A673 (cell line): Measurements from ENCODE around the gene SLC9A4. TPM values are rescaled to one million over a fixed set of nuclear protein-coding genes. Genes with fewer than 3 reads are reported as not detected.

Source experiments
- BruUV-seq: library from RNA; stranded (reverse); fragments of 400-500 nt; replicated peaks from 2 replicates; lab custom pipeline; 2021; lab: Mats Ljungman, UMichigan
- CTCF ChIA-PET: fragments of 300-600 bp; sonication (Branson Sonifier 250); formaldehyde crosslinking; loops from one replicate; lab custom pipeline; 2022; ENCODE audit warnings: antibody characterized with exemption; lab: Charles Lee
- POLR2A ChIA-PET: fragments of 300-600 bp; sonication (Branson Sonifier 250); formaldehyde crosslinking; loops from one replicate; lab custom pipeline; 2022; ENCODE audit warnings: antibody characterized with exemption; ENCODE audit not compliant: low non-redundant PET; lab: Charles Lee
- DNase-seq: peaks from one replicate; pipeline ENCODE4 v3.0.0-alpha.2; 2015; ENCODE audit warnings: low spot score
- H3K27ac ChIP-seq: fragments of 200-600 bp; sonication (generic); 2 replicates; pipeline ENCODE4 v1.5.1; 2016; ENCODE audit warnings: mixed run types, low read depth, mild to moderate bottlenecking, mixed read lengths, antibody characterized with exemption, low read length; ENCODE audit not compliant: poor library complexity, severe bottlenecking
- H3K27me3 ChIP-seq: fragments of 200-600 bp; sonication (generic); replicated peaks from 2 replicates; pipeline ENCODE4 v1.6.1; 2017; ENCODE audit warnings: mixed run types, low read depth, mild to moderate bottlenecking, mixed read lengths, antibody characterized with exemption, low read length; ENCODE audit not compliant: insufficient read depth, poor library complexity
- H3K36me3 ChIP-seq: fragments of 200-600 bp; sonication (generic); 2 replicates; pipeline ENCODE4 v1.6.1; 2016; ENCODE audit warnings: mixed run types, mild to moderate bottlenecking, mixed read lengths, antibody characterized with exemption, low read length; ENCODE audit not compliant: insufficient read depth, poor library complexity, severe bottlenecking
- H3K4me1 ChIP-seq: fragments of 200-600 bp; sonication (generic); 2 replicates; pipeline ENCODE4 v1.6.1; 2017; ENCODE audit warnings: mixed run types, mild to moderate bottlenecking, mixed read lengths, antibody characterized with exemption, low read length; ENCODE audit not compliant: insufficient read depth, poor library complexity, severe bottlenecking
- H3K4me3 ChIP-seq: fragments of 200-600 bp; sonication (generic); 2 replicates; pipeline ENCODE4 v1.5.1; 2016; ENCODE audit warnings: low read depth, mixed run types, mild to moderate bottlenecking, mixed read lengths, low read length; ENCODE audit not compliant: poor library complexity, severe bottlenecking
- H3K9me3 ChIP-seq: fragments of 200-600 bp; sonication (generic); 2 replicates; pipeline ENCODE4 v1.6.1; 2016; ENCODE audit warnings: mixed run types, low read depth, mild to moderate bottlenecking, mixed read lengths, antibody characterized with exemption, low read length; ENCODE audit not compliant: poor library complexity, severe bottlenecking
- EZH2 ChIP-seq: fragments of 200-600 bp; sonication (generic); IDR thresholded peaks from 2 replicates; pipeline ENCODE4 v1.6.1; 2017; ENCODE audit warnings: borderline replicate concordance, low read depth, mild to moderate bottlenecking, mixed read lengths, antibody characterized with exemption, low read length; ENCODE audit not compliant: poor library complexity, severe bottlenecking
- intact Hi-C: fragments of 100-400 bp; cut with micrococcal nuclease; formaldehyde crosslinking; loops from one replicate; pipeline ENCODE4 v1.10.0; 2022; ENCODE audit not compliant: unreplicated experiment
- total RNA-seq: library from RNA; stranded (reverse); gene quantifications from 2 replicates; pipeline ENCODE4 v1.2.3, GENCODE V29; 2021
- TF ChIP-seq, protein P1 (sequence below): fragments of 300-800, 200-600 bp; sonication (generic); conservative IDR thresholded peaks from 2 replicates; pipeline ENCODE4 v1.5.1; 2017; ENCODE audit warnings: low read depth, mild to moderate bottlenecking, antibody characterized with exemption, low read length, moderate library complexity, mixed read lengths

SLC9A4 gene
- total RNA-seq, 1 experiment from 2014 or later: 0.11 TPM

DNA sequence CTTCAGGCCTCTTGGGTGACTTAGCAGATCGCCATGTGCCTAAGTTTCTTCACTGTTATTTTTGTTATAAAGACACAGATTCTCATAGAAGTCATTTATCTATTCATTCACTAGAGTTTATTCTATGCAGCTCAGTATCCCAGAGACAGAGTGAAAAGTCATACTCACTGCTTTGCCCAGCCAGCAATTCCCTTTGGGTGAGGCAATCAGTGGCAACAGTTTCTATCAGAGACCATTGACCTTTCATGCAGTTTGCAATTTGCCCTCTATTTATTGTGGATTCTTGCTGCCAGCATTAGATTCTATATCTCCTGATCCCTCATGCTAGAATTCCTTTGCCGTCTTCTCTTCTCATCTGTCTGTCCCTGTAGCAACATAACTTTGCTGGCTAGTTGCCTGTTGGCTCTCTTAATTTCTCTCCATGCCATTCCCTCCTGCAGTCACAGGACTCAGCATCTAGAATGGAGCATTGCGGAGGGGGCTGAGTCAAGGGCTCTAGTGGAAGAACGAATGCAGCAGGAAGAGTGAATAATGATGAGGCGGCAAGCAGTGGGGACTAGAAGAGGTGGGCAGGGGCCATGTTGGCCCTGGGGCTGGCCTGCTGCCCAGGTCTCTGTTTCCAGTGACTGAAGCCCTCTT lies 12.2 kb downstream of the SLC9A4 start:
- no peaks in the 10 kb centered on the region for H3K4me1 ChIP-seq
- H3K27me3 ChIP-seq: no peaks in the 10 kb centered on the region
- H3K9me3 ChIP-seq: no peaks in the 10 kb centered on the region
- H3K4me3 ChIP-seq: no peak overlapping the region
- no TSS peak for BruUV-seq
- ChIA-PET CTCF (no interaction called here), POLR2A (no interaction called here)
- no peak overlapping the region for H3K27ac ChIP-seq
- no peaks in the 10 kb centered on the region for H3K36me3 ChIP-seq
- DNase-seq: no peak
- intact Hi-C loops: no loop called here
- TF ChIP-seq, protein P1, sequence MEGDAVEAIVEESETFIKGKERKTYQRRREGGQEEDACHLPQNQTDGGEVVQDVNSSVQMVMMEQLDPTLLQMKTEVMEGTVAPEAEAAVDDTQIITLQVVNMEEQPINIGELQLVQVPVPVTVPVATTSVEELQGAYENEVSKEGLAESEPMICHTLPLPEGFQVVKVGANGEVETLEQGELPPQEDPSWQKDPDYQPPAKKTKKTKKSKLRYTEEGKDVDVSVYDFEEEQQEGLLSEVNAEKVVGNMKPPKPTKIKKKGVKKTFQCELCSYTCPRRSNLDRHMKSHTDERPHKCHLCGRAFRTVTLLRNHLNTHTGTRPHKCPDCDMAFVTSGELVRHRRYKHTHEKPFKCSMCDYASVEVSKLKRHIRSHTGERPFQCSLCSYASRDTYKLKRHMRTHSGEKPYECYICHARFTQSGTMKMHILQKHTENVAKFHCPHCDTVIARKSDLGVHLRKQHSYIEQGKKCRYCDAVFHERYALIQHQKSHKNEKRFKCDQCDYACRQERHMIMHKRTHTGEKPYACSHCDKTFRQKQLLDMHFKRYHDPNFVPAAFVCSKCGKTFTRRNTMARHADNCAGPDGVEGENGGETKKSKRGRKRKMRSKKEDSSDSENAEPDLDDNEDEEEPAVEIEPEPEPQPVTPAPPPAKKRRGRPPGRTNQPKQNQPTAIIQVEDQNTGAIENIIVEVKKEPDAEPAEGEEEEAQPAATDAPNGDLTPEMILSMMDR: no peak
- TF ChIP-seq EZH2: no peak

DNA sequence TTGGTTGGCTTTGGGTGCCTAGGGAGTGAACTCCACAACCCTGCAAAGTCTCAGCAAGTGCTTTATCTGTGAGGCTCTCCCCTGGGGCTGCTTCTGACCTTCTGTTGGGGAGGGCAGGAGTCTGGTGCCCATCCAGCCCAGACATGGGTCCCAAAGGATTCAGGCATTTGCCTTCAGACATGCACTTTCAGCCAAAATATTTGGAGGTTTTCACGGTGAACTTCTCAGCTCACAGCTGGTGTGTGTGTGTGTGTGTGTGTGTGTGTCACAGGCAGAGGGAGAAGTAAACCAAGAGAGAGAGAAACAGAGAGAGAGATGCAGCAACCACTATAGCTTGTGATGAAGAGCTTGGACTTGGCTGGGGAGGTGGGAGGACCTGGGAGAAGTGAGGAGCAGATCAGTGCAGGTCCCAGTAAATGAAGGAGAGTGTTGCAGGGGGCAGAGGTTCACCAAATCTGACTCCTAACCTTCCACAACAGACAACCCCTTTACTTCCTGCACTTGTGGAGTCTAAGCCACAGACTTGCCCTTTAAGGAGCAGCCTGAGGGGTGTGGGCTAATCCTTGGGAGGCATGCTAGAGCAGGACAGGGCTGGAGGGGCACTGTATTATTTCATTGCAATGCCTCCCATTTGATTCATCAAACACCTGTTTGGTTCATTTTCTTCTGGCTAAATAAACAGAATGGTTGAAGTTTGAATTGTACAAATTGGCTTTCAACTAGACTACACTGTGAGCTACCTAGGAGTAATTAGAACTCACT lies 14.1 kb downstream of the SLC9A4 start:
- Histone ChIP-seq H3K4me3 (no peak overlapping the region), H3K36me3 (no peaks in the 10 kb centered on the region), H3K27me3 (no peaks in the 10 kb centered on the region), H3K9me3 (no peaks in the 10 kb centered on the region), H3K27ac (no peak overlapping the region), H3K4me1 (no peaks in the 10 kb centered on the region)
- POLR2A ChIA-PET: no interaction called here
- BruUV-seq: no TSS peak
- no peak for DNase-seq
- TF ChIP-seq, protein P1: no peak
- TF ChIP-seq EZH2: no peak
- intact Hi-C loops: no loop called here
- CTCF ChIA-PET: no interaction called here

- H3K36me3 ChIP-seq: no peaks in the 10 kb centered on the region
- DNase-seq: no peak
- TF ChIP-seq EZH2: no peak
- TF ChIP-seq, protein P1: no peak
- no peak overlapping the region for H3K27ac ChIP-seq
- H3K4me1 ChIP-seq: no peaks in the 10 kb centered on the region
- no peak overlapping the region for H3K4me3 ChIP-seq
- intact Hi-C loops: no loop called here
- CTCF ChIA-PET: no interaction called here
- no peaks in the 10 kb centered on the region for H3K27me3 ChIP-seq
- no TSS peak for BruUV-seq
- POLR2A ChIA-PET: no interaction called here
- H3K9me3 ChIP-seq: no peaks in the 10 kb centered on the region
Observed at GRCh38 chr2:102487761-102488462, 14.9 kb downstream of the SLC9A4 start.
